GM12801 (cell line): ENCODE data around the gene CNRIP1.

Experiments
- TF ChIP-seq, protein P1 (sequence below): IDR thresholded peaks from one replicate; pipeline ENCODE4 v1.5.1; 2011; ENCODE audit warnings: control low read depth; ENCODE audit not compliant: insufficient read length; ENCODE audit errors: extremely low read depth

The CNRIP1 gene

DNA sequence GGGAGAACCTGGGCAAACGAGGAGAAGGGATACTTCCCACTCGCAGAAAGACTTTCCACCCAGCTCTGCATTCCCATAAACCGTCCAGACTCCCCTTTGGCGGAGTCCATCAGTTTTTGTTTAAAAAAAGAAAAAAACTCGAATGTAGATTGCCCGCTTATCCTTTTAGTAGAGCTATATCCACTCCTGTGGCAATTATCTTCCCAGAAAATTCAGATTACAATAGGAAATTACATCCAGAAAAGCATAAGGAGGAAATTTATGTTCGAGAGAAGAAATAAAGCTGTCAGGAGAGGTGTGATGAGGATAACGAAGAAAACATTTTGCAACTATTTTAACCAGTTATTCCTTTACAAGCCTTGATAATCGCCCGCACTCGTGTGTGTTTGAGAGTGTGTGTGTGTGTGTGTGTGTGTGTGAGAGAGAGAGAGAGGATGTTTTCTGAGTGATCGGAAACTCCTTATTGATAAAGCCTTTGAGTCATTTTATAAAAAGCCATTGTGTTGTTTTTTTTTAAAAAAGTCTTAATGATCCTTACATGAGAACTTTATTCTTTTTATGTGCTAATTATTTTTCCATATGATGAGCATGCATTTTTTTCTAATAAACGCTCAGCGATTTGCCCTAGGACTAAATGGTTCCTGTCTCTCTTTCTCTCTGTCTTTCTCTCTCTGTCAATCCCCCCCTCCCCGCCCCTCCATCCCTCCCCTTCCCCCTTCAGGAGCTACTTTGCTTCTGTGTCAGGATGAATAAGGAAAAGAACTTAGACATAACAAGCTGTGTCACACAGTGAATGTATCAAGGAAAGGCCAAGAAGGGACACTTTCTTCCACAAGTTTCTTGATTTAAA lies 66.3 kb downstream of the CNRIP1 start:
- TF ChIP-seq, protein P1, sequence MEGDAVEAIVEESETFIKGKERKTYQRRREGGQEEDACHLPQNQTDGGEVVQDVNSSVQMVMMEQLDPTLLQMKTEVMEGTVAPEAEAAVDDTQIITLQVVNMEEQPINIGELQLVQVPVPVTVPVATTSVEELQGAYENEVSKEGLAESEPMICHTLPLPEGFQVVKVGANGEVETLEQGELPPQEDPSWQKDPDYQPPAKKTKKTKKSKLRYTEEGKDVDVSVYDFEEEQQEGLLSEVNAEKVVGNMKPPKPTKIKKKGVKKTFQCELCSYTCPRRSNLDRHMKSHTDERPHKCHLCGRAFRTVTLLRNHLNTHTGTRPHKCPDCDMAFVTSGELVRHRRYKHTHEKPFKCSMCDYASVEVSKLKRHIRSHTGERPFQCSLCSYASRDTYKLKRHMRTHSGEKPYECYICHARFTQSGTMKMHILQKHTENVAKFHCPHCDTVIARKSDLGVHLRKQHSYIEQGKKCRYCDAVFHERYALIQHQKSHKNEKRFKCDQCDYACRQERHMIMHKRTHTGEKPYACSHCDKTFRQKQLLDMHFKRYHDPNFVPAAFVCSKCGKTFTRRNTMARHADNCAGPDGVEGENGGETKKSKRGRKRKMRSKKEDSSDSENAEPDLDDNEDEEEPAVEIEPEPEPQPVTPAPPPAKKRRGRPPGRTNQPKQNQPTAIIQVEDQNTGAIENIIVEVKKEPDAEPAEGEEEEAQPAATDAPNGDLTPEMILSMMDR = no peak

DNA sequence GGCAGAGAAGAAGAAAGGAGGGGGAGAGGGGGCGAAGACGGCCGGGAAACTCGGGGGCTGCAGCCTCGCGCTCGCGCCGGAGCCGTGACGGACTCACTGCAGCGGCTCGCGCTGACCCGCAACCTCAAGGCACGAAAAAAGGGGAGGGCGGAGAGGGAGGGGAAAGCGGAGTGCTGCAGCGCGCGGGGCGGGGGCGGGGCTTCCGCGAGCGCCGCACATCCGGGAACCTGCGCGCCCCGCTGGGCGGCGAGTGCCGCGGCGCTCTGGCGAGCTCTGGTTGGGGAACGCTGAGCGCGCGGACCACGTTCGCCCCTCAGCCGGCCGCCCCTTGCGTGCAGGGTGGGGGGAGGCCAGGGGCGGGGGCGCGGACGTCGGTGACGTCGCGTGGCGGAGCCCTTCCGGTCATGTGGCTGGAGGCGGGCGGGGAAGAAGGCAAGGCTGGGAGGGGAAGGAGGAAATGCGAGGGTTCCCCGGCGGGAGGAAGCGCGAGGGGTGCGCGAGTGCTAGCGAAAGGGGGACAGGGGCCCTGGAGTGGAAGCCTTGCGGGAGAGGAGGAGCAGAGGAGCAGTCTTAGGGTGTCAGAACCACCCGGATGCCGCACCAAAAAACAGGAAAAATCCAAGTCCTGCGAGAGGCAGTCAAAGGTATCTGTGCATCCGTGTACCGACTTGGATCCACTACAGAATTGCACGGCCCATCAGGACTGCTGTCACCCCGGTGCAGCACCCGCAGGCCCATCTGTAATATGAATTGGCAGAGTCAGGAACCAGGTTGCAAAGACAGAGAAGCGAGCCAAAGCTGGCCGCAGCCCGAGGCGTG lies 67.1 kb downstream of the CNRIP1 start, which contains the start of gene PPP3R1:
TSS of gene PPP3R1 (minus strand) at position 133 of the 819 bp plus-strand sequence. CDS start 405 bp downstream, outside the sequence.
- TF ChIP-seq, protein P1 = no peak

DNA sequence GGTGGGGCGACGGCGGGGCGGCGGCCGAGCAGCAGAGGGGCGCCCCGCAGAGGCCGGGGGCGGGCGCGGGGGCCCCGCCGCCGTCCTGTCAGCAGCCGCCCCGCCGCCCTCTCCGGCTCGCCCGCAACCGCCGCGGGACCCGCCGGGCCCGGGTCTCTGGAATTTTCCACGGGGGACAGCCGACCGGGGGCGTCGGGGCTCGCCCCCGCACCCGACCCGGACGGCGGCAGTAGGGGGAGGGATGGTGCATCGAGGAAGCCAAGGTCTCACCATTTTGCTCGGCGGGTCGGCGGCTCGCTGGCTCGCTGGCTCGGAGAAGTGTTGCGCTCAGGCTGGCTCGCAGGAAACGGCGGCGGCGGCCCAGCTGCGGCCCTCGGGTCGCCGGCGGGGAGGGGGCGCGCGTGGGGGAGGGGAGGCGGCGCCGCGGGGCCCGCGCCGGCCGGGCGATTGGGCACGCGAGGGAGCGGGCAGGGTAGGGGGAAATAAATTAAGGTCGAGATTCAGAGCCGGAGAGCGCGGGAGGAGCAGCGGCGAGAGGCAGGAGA lies 67.8 kb downstream of the CNRIP1 start:
- TF ChIP-seq, protein P1 = no peak

DNA sequence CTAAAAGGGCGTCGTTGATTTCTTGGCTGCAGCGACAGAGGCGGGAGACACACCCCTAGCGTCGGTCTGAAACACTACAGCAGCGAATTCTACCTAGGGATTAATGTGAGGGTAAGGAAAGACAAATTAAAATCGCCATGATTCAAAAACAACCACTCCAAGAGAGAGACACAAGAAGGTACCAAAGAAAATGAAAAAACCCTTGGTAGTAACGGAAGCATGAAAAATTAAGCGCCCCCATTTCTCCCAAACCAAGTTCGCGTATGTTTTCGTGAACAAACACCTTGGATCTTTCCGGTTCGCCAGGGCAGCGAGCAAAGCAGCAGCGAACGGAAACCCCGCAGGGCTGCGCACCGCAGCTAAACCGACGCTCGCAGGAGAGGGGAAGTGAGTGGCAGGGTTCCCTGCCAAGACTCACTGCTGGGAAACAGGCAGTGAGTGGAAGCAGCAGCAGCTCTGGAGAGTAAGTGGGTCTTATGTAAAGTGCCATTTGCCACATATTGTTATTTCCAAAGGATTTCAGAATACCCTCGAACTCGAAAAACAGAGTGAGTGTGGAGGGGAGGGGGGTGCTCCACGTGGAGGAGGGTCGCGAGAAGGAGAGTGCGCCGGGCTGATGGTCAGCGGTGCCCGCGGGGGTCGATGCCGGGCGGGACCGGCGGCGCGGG lies 68.4 kb downstream of the CNRIP1 start:
- TF ChIP-seq, protein P1 = no peak

DNA sequence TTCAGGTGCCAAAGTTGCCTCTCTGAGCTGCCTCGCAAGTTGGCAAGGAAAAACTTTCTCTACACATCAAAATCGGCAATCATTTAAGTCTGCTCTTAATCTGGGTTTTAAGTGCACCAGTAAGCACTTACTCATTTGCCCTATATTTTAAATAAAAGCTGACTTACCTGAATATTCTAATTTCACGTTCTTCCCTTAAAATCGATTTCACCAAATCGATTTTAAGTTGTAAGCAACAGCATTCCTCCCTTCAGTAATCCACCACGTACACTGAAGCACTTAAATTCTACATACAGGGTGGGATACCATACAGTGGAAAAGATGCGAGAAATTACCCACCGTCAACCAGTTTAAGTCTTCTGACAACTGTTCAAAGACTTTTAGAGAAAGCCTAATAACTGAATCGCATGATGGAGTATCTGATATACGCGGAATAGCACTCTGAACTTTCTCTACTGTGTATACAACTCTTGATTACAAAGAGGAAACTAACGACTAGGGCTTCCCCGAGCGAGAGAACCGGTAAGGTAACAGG lies 69.0 kb downstream of the CNRIP1 start:
- TF ChIP-seq, protein P1 = no peak

DNA sequence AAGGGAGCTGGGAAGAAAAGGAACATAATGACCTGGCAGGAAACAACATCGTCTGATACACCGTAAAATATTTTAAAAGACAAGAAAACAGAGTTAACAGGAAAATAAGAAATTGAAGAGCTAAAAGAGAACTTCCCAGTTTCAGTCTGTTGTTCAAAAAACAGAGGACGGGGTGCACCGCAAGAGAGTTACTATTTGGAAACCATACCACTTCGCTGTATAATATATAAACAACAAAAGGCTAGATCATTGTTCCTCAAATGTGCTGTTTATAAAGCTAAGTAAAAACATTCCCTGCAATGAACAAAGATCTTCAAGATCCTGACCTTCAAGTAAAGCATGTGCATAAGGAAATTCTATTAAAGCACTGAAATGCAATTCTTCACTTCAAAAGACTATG lies 69.6 kb downstream of the CNRIP1 start:
- TF ChIP-seq, protein P1 = no peak

DNA sequence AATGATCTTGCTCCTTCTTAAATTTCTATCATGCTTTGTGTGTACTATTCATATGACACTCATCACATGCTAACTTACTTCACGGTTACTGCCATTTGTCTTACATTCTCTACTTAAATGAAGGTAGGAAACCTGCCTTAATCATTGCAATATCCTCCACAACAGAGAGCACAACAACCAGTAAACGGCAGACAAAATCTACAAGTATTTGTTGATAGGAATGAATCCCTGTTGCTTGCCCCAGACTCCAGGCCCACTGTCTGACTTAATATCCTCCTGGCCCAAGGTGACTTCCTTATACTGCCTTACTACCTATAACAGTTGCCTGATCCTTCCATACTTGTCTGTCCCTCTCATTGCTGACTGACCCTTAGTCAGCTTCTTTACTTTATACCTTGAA lies 70.9 kb downstream of the CNRIP1 start:
- TF ChIP-seq, protein P1 = no peak
